WTC11 (cell line): ENCODE data around the gene C9. TPM values are rescaled to one million over a fixed set of nuclear protein-coding genes. Genes with fewer than 3 reads are reported as not detected.

ENCODE experiments used
- ATAC-seq: fragments of 200-7000 bp; cut with Tn5 transposase; 2 replicates; pipeline ENCODE4 v1.10.0; 2021; ENCODE audit warnings: mild to moderate bottlenecking, moderate library complexity
- CTCF ChIA-PET: fragments of 300-600 bp; sonication (Branson Sonifier 250); formaldehyde crosslinking; loops from one replicate; lab custom pipeline; 2021; ENCODE audit warnings: antibody characterized with exemption; lab: Charles Lee
- POLR2A ChIA-PET: fragments of 350-600 bp; sonication (Branson Sonifier 250); formaldehyde crosslinking; loops from one replicate; lab custom pipeline; 2021; ENCODE audit warnings: antibody characterized with exemption; lab: Charles Lee
- DNase-seq: peaks from one replicate; pipeline ENCODE4 v3.0.0; 2021; ENCODE audit warnings: low spot score
- H3K27ac Mint-ChIP-seq: 2 replicates; pipeline ENCODE4 v1.8.0; 2021; ENCODE audit warnings: mixed read lengths
- H3K27me3 Mint-ChIP-seq: 2 replicates; pipeline ENCODE4 v1.8.0; 2021; ENCODE audit warnings: low read depth, mild to moderate bottlenecking, moderate library complexity, mixed read lengths
- H3K36me3 Mint-ChIP-seq: 2 replicates; pipeline ENCODE4 v1.8.0; 2021; ENCODE audit warnings: mixed read lengths
- H3K4me1 Mint-ChIP-seq: 2 replicates; pipeline ENCODE4 v1.8.0; 2022; ENCODE audit warnings: mixed read lengths
- H3K4me3 Mint-ChIP-seq: 2 replicates; pipeline ENCODE4 v1.8.0; 2021; ENCODE audit warnings: mild to moderate bottlenecking, moderate library complexity, mixed read lengths
- H3K9me3 Mint-ChIP-seq: 2 replicates; pipeline ENCODE4 v1.8.0; 2021; ENCODE audit warnings: mixed read lengths
- EMX1 ChIP-seq: fragments of 250-450 bp; sonication (Bioruptor Pico); IDR thresholded peaks from 2 replicates; pipeline ENCODE4 v1.8.0; 2021; ENCODE audit warnings: mild to moderate bottlenecking
- IRF2 ChIP-seq: sonication (generic); formaldehyde crosslinking; IDR thresholded peaks from 2 replicates; pipeline ENCODE4 v1.8.0; 2022; ENCODE audit warnings: low read depth, missing genetic modification reagents, borderline replicate concordance
- JUN ChIP-seq: sonication (generic); formaldehyde crosslinking; IDR thresholded peaks from 2 replicates; pipeline ENCODE4 v1.8.0; 2023; ENCODE audit warnings: mild to moderate bottlenecking, missing genetic modification reagents
- RELA ChIP-seq: sonication (generic); formaldehyde crosslinking; IDR thresholded peaks from 2 replicates; pipeline ENCODE4 v1.8.1; 2022; ENCODE audit warnings: missing genetic modification reagents, mild to moderate bottlenecking, borderline replicate concordance
- RORB ChIP-seq: fragments of 250-450 bp; sonication (Bioruptor Pico); IDR thresholded peaks from 2 replicates; pipeline ENCODE4 v1.9.0; 2021; ENCODE audit warnings: mild to moderate bottlenecking
- TCF7 ChIP-seq: sonication (generic); formaldehyde crosslinking; IDR thresholded peaks from 2 replicates; pipeline ENCODE4 v1.8.0; 2022; ENCODE audit warnings: mild to moderate bottlenecking, low read depth, missing genetic modification reagents, moderate library complexity
- ZNF219 ChIP-seq: sonication (generic); formaldehyde crosslinking; IDR thresholded peaks from 2 replicates; pipeline ENCODE4 v1.8.0; 2023; ENCODE audit warnings: missing genetic modification reagents, mild to moderate bottlenecking, borderline replicate concordance
- total RNA-seq: library from RNA; stranded (reverse); gene quantifications from 3 replicates; pipeline ENCODE4 v1.2.3, GENCODE V29; 2021
- TF ChIP-seq, protein P1 (sequence below): sonication (generic); formaldehyde crosslinking; IDR thresholded peaks from 2 replicates; pipeline ENCODE4 v1.8.1; 2023; ENCODE audit warnings: mild to moderate bottlenecking, missing genetic modification reagents, moderate library complexity
- TF ChIP-seq, protein P2 (sequence below): sonication (generic); formaldehyde crosslinking; IDR thresholded peaks from 2 replicates; pipeline ENCODE4 v1.8.1; 2022; ENCODE audit warnings: mild to moderate bottlenecking, missing genetic modification reagents, moderate library complexity, borderline replicate concordance
- TF ChIP-seq, protein P3 (sequence below): sonication (generic); formaldehyde crosslinking; IDR thresholded peaks from 2 replicates; pipeline ENCODE4 v1.8.0; 2022; ENCODE audit warnings: mild to moderate bottlenecking, missing genetic modification reagents
- TF ChIP-seq, protein P4 (sequence below): sonication (generic); formaldehyde crosslinking; IDR thresholded peaks from 2 replicates; pipeline ENCODE4 v1.8.1; 2023; ENCODE audit warnings: mild to moderate bottlenecking, moderate library complexity, missing genetic modification reagents
- TF ChIP-seq, protein P5 (sequence below): fragments of 250-450 bp; sonication (Bioruptor Pico); IDR thresholded peaks from 2 replicates; pipeline ENCODE4 v1.9.0; 2021; ENCODE audit warnings: mild to moderate bottlenecking, borderline replicate concordance
- TF ChIP-seq, protein P6 (sequence below): sonication (generic); formaldehyde crosslinking; IDR thresholded peaks from 2 replicates; pipeline ENCODE4 v1.8.1; 2022; ENCODE audit warnings: missing genetic modification reagents, borderline replicate concordance

The C9 gene
- total RNA-seq, 1 experiment from 2014 or later: 0.07 TPM

DNA sequence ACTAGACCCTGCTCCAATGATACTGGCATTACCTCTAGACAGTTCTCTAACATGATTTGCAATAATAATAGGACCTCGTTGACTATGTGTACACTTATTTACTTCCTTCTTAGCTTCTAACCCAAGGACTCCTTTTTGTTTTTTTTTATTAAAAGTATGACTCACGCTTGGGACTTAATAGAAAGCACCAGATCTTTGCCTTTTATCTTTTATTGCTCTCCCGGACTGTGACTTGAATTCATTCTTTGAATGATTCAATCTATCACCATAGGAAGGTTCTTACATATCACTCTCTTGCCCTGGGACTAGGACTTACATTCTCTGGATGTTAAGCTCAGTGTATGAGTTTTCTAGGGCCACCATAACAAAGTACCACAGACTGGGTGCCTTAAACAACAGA lies 9.0 kb downstream of the C9 start (continued):
- TF ChIP-seq, protein P1, sequence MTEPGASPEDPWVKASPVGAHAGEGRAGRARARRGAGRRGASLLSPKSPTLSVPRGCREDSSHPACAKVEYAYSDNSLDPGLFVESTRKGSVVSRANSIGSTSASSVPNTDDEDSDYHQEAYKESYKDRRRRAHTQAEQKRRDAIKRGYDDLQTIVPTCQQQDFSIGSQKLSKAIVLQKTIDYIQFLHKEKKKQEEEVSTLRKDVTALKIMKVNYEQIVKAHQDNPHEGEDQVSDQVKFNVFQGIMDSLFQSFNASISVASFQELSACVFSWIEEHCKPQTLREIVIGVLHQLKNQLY (CRISPR knock-in tag): no peak
- TF ChIP-seq, protein P2, sequence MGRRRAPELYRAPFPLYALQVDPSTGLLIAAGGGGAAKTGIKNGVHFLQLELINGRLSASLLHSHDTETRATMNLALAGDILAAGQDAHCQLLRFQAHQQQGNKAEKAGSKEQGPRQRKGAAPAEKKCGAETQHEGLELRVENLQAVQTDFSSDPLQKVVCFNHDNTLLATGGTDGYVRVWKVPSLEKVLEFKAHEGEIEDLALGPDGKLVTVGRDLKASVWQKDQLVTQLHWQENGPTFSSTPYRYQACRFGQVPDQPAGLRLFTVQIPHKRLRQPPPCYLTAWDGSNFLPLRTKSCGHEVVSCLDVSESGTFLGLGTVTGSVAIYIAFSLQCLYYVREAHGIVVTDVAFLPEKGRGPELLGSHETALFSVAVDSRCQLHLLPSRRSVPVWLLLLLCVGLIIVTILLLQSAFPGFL (CRISPR knock-in tag): no peak

DNA sequence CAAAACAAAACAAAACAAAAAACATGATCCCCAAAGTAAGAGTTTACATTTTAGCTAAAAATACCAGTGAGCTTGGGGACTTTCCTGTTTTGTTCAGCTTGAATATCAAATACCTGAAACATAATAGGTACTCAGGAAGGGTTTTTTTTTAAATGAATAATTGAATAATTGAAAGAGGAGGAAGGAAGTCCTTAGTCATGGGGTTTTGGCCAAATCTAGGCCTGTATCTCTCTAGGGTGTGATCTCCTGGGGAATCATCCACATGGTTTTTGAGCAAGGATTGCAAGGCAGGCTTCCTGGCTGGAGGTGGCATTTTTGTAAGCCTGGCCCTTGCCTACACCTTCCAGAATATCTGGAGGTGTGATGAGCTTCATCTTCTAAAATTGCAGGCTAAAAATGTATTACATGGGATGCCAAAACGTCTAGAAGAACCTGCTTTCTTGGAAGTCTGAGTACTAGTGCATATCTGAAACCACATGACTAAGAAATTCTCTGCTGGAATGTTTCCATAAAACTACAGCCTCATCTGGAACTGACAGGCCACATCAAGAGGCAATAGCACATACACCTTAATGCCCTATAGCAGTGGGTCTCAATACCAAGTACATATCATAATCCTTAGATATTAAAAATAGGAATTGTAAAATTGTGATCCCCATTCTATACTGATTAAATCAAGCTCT lies 10.4 kb downstream of the C9 start:
- peaks cover 31% of the 10 kb centered on the region for H3K36me3 Mint-ChIP-seq
- H3K27ac Mint-ChIP-seq: no peak overlapping the region
- ChIA-PET CTCF (interaction anchor here (1.7 kb wide), 1 partner anchor 71 kb away, joined by 4 read pairs; the partner anchor contains the start of gene DAB2), POLR2A (interaction anchor here (0.6 kb wide), 2 partner anchors 9 to 248 kb away, joined by 3 read pairs; no protein-coding TSS in a partner anchor)
- no peak overlapping the region for H3K4me3 Mint-ChIP-seq
- H3K27me3 Mint-ChIP-seq: peaks cover 16% of the 10 kb centered on the region
- peaks cover 65% of the 10 kb centered on the region for H3K9me3 Mint-ChIP-seq
- TF ChIP-seq, protein P3, sequence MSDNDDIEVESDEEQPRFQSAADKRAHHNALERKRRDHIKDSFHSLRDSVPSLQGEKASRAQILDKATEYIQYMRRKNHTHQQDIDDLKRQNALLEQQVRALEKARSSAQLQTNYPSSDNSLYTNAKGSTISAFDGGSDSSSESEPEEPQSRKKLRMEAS (CRISPR knock-in tag): no peak
- no peak for TF ChIP-seq RELA (CRISPR knock-in tag)
- TF ChIP-seq EMX1 (CRISPR knock-in tag): no peak
- TF ChIP-seq JUN (CRISPR knock-in tag): no peak
- peaks cover 14% of the 10 kb centered on the region for H3K4me1 Mint-ChIP-seq
- ATAC-seq (no peak), DNase-seq (no peak)

DNA sequence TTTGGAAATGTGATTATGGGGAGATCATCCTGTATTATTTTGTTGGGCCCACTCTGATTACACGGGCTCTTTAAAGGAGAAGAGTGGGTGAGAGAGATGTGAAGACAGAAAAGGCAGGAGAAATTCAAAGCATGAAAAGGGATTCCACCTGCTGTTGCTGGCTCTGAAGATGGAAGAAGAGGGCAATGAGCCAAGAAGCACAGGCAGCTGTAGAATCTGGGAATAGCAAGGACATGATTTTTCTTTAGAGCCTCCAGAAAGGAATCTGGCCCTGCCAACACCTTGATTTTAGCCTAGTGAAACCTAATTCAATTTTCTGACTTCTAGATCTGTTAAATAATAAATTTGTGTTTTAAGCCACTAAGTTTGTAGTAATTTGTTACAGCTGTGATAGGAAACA lies 11.3 kb downstream of the C9 start:
- DNase-seq (no peak), ATAC-seq (no peak)
- H3K27ac Mint-ChIP-seq: no peak overlapping the region
- H3K27me3 Mint-ChIP-seq: peaks cover 16% of the 10 kb centered on the region
- POLR2A ChIA-PET: interaction anchor here (0.6 kb wide), 1 partner anchor 249 kb away, joined by 3 read pairs; no protein-coding TSS in a partner anchor
- H3K9me3 Mint-ChIP-seq: peaks cover 59% of the 10 kb centered on the region
- peaks cover 14% of the 10 kb centered on the region for H3K4me1 Mint-ChIP-seq
- CTCF ChIA-PET: interaction anchor here (1.7 kb wide), 1 partner anchor 72 kb away, joined by 4 read pairs; the partner anchor contains the start of gene DAB2
- TF ChIP-seq, protein P4, sequence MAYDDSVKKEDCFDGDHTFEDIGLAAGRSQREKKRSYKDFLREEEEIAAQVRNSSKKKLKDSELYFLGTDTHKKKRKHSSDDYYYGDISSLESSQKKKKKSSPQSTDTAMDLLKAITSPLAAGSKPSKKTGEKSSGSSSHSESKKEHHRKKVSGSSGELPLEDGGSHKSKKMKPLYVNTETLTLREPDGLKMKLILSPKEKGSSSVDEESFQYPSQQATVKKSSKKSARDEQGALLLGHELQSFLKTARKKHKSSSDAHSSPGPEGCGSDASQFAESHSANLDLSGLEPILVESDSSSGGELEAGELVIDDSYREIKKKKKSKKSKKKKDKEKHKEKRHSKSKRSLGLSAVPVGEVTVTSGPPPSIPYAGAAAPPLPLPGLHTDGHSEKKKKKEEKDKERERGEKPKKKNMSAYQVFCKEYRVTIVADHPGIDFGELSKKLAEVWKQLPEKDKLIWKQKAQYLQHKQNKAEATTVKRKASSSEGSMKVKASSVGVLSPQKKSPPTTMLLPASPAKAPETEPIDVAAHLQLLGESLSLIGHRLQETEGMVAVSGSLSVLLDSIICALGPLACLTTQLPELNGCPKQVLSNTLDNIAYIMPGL: no peak
- TF ChIP-seq, protein P5, sequence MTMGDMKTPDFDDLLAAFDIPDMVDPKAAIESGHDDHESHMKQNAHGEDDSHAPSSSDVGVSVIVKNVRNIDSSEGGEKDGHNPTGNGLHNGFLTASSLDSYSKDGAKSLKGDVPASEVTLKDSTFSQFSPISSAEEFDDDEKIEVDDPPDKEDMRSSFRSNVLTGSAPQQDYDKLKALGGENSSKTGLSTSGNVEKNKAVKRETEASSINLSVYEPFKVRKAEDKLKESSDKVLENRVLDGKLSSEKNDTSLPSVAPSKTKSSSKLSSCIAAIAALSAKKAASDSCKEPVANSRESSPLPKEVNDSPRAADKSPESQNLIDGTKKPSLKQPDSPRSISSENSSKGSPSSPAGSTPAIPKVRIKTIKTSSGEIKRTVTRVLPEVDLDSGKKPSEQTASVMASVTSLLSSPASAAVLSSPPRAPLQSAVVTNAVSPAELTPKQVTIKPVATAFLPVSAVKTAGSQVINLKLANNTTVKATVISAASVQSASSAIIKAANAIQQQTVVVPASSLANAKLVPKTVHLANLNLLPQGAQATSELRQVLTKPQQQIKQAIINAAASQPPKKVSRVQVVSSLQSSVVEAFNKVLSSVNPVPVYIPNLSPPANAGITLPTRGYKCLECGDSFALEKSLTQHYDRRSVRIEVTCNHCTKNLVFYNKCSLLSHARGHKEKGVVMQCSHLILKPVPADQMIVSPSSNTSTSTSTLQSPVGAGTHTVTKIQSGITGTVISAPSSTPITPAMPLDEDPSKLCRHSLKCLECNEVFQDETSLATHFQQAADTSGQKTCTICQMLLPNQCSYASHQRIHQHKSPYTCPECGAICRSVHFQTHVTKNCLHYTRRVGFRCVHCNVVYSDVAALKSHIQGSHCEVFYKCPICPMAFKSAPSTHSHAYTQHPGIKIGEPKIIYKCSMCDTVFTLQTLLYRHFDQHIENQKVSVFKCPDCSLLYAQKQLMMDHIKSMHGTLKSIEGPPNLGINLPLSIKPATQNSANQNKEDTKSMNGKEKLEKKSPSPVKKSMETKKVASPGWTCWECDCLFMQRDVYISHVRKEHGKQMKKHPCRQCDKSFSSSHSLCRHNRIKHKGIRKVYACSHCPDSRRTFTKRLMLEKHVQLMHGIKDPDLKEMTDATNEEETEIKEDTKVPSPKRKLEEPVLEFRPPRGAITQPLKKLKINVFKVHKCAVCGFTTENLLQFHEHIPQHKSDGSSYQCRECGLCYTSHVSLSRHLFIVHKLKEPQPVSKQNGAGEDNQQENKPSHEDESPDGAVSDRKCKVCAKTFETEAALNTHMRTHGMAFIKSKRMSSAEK (CRISPR knock-in tag): no peak
- TF ChIP-seq, protein P6, sequence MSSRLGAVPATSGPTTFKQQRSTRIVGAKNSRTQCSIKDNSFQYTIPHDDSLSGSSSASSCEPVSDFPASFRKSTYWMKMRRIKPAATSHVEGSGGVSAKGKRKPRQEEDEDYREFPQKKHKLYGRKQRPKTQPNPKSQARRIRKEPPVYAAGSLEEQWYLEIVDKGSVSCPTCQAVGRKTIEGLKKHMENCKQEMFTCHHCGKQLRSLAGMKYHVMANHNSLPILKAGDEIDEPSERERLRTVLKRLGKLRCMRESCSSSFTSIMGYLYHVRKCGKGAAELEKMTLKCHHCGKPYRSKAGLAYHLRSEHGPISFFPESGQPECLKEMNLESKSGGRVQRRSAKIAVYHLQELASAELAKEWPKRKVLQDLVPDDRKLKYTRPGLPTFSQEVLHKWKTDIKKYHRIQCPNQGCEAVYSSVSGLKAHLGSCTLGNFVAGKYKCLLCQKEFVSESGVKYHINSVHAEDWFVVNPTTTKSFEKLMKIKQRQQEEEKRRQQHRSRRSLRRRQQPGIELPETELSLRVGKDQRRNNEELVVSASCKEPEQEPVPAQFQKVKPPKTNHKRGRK (CRISPR knock-in tag): no peak
- TF ChIP-seq RORB (CRISPR knock-in tag) (no peak), ZNF219 (CRISPR knock-in tag) (no peak), IRF2 (no peak), TCF7 (CRISPR knock-in tag) (no peak)
- no peak overlapping the region for H3K4me3 Mint-ChIP-seq
- H3K36me3 Mint-ChIP-seq: peaks cover 26% of the 10 kb centered on the region
